HepG2 (cell line): ENCODE data around the gene CD81. TPM values are rescaled to one million over a fixed set of nuclear protein-coding genes. Genes with fewer than 3 reads are reported as not detected.

ENCODE experiments used
- BRF2 ChIP-seq: sonication (generic); formaldehyde crosslinking; IDR thresholded peaks from 2 replicates; pipeline ENCODE4 v1.8.1; 2022; ENCODE audit warnings: mild to moderate bottlenecking, missing genetic modification reagents
- HOXA9 ChIP-seq: sonication (generic); formaldehyde crosslinking; IDR thresholded peaks from 2 replicates; pipeline ENCODE4 v1.8.1; 2022; ENCODE audit warnings: missing genetic modification reagents, mild to moderate bottlenecking, moderate library complexity, borderline replicate concordance
- KLF16 ChIP-seq, 2 experiments: sonication (generic) in 1 of 2; formaldehyde crosslinking in 1 of 2; IDR thresholded peaks; 2 replicates each; pipeline versions ENCODE4 v1.6.1 to v1.8.0; 2016 to 2023; ENCODE audit warnings: missing genetic modification reagents in 2 of 2, missing compliant biosample characterization in 1 of 2
- YEATS2 ChIP-seq: sonication (generic); formaldehyde crosslinking; IDR thresholded peaks from 2 replicates; pipeline ENCODE4 v1.4.0; 2020; ENCODE audit warnings: missing genetic modification reagents, borderline replicate concordance
- ZFP62 ChIP-seq: sonication (generic); formaldehyde crosslinking; IDR thresholded peaks from 2 replicates; pipeline ENCODE4 v1.4.0; 2020; ENCODE audit warnings: missing genetic modification reagents
- ZKSCAN5 ChIP-seq: sonication (generic); formaldehyde crosslinking; IDR thresholded peaks from 2 replicates; pipeline ENCODE4 v1.5.1; 2020; ENCODE audit warnings: mild to moderate bottlenecking, missing genetic modification reagents
- ZNF614 ChIP-seq: IDR thresholded peaks from 2 replicates; pipeline ENCODE4 v1.6.1; 2018; ENCODE audit warnings: missing biosample characterization, missing genetic modification reagents, inconsistent platforms, borderline replicate concordance
- polyA plus RNA-seq, 8 experiments: library from polyadenylated mRNA; depleted of rRNA in 3 of 8; stranded (reverse) in 7 of 8; unstranded in 1 of 8; fragments of >200 nt; fragmentation: Illumina TruSeq in 4 of 8; extraction: Trizol in 4 of 8; gene quantifications; 2 replicates each; pipeline versions ENCODE4 v1.2.1 to v1.2.3, GENCODE V29; 2011 to 2016; ENCODE audit warnings: low read depth in 4 of 8, missing spikeins in 1 of 8, mixed read lengths in 1 of 8; ENCODE audit not compliant: insufficient read depth in 1 of 8
- total RNA-seq, 5 experiments: library from RNA; depleted of rRNA; stranded (reverse); fragments of >200 nt; fragmentation: Illumina TruSeq; extraction: Trizol; gene quantifications; 2 replicates each; pipeline ENCODE4 v1.2.3, GENCODE V29; 2016; ENCODE audit warnings: low read depth in 1 of 5
- TF ChIP-seq, protein P1 (sequence below), 2 experiments: fragments of 450-650 bp in 1 of 2; sonication (generic) in 1 of 2; formaldehyde crosslinking in 1 of 2; IDR thresholded peaks; 2 replicates each; pipeline versions ENCODE4 v1.6.1 to v1.8.0; 2016 to 2022; ENCODE audit warnings: antibody characterized with exemption in 1 of 2, mild to moderate bottlenecking in 1 of 2, missing genetic modification reagents in 1 of 2

Gene CD81
- total and polyA plus RNA-seq, 2 of the 13 experiments (the other 11 are each of a cell fraction or from before 2014, with no cell fraction given): not detected

DNA sequence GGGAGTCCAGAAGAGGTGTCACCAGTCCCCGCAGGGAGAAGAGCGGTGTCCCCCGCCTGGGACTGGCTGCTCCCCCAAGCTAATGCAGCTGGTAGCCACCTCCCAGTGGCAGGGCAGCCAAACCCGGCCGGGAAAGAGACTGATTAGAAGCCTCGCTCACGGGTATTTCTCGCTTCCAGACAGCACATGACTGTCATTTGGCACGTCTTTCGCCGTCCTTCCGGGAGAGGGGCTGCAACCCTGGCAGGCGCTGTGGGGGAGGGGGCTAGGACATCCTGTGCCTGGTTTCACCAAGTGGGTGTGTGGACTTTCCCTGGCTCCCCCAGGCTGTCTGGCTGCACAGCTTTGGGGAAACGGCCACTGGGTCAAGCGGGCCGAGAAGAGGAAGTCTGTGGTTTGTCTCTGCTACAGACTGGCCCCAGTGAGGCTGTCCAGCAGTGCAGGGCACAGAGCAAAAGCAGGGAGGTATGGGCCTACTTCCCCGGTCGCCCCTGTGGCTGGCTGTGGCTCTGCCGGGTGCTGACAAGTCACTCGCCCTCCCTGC is 3.8 kb downstream of the CD81 start (continued):
- TF ChIP-seq, protein P1, sequence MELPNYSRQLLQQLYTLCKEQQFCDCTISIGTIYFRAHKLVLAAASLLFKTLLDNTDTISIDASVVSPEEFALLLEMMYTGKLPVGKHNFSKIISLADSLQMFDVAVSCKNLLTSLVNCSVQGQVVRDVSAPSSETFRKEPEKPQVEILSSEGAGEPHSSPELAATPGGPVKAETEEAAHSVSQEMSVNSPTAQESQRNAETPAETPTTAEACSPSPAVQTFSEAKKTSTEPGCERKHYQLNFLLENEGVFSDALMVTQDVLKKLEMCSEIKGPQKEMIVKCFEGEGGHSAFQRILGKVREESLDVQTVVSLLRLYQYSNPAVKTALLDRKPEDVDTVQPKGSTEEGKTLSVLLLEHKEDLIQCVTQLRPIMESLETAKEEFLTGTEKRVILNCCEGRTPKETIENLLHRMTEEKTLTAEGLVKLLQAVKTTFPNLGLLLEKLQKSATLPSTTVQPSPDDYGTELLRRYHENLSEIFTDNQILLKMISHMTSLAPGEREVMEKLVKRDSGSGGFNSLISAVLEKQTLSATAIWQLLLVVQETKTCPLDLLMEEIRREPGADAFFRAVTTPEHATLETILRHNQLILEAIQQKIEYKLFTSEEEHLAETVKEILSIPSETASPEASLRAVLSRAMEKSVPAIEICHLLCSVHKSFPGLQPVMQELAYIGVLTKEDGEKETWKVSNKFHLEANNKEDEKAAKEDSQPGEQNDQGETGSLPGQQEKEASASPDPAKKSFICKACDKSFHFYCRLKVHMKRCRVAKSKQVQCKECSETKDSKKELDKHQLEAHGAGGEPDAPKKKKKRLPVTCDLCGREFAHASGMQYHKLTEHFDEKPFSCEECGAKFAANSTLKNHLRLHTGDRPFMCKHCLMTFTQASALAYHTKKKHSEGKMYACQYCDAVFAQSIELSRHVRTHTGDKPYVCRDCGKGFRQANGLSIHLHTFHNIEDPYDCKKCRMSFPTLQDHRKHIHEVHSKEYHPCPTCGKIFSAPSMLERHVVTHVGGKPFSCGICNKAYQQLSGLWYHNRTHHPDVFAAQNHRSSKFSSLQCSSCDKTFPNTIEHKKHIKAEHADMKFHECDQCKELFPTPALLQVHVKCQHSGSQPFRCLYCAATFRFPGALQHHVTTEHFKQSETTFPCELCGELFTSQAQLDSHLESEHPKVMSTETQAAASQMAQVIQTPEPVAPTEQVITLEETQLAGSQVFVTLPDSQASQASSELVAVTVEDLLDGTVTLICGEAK (IDR thresholded peaks at IDR 0.05): no peak
- TF ChIP-seq, protein P1 (CRISPR knock-in tag; IDR thresholded peaks at IDR 0.05): no peak
- TF ChIP-seq ZNF614 (CRISPR knock-in tag) (no peak), YEATS2 (no peak), HOXA9 (CRISPR knock-in tag) (no peak), ZKSCAN5 (CRISPR knock-in tag) (no peak), KLF16 (CRISPR knock-in tag; IDR thresholded peaks at IDR 0.05) (no peak), ZFP62 (CRISPR knock-in tag) (no peak), BRF2 (no peak)
